ES-I3 (cell line): Measurements from ENCODE around the gene RSPH1.

Source experiments
- H3K36me3 ChIP-seq: 2 replicates; pipeline ENCODE4 v1.6.1; 2013; ENCODE audit warnings: mild to moderate bottlenecking, low read length, control low read depth, moderate library complexity; ENCODE audit not compliant: insufficient read depth
- H3K4me1 ChIP-seq: 2 replicates; pipeline ENCODE4 v1.6.1; 2013; ENCODE audit warnings: mild to moderate bottlenecking, control low read depth, low read length; ENCODE audit not compliant: insufficient read depth
- H3K9ac ChIP-seq: 2 replicates; pipeline ENCODE4 v1.6.1; 2013; ENCODE audit warnings: low read depth, mild to moderate bottlenecking, low read length, moderate library complexity
- H3K9me3 ChIP-seq: 2 replicates; pipeline ENCODE4 v1.6.1; 2013; ENCODE audit warnings: mild to moderate bottlenecking, low read length, moderate library complexity; ENCODE audit not compliant: control insufficient read depth, insufficient read depth

The RSPH1 gene

DNA sequence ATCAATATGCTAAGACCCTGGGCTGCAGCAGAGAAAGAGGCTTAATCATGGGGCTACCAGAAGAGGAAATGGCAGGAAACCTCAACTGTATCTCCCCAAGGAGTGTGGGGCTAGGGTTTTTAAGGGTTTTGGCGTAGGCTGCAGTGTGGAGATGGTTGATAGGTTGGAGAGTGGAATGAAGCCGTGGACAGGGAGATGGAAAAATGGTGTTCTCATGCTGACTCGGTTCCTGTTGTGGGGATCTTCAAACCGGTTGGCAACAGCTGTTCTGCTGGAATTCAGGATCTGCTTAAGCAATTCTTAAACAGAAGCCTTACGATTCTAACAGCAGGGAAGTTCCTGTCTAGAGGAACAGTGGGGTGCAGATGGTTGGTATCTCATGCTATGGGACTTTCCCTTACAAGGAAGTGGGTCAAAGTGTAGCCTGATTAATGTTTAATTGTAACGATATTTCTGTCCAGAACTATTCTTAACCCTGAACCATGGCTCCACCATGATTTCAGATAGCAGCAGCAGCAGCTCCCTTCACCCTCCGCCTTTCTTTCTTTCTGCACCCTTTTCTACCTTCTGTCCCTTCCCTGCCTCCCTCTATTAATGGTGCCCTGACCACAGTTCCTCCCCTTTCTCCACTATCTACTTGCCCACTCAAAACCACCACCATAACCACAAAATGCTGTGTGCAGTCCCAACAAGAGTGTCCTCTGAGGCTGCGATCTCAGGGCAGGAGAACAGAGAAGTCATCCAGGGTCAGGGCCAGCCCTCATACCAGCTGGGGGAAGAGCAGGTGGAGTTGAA, 30.8 kb downstream of the RSPH1 start:
- no peaks in the 10 kb centered on the region for H3K36me3 ChIP-seq
- no peaks in the 10 kb centered on the region; the same call in 1 of the 2 replicates for H3K9me3 ChIP-seq
- peaks cover 35% of the 10 kb centered on the region for H3K4me1 ChIP-seq
- no peak overlapping the region for H3K9ac ChIP-seq

DNA sequence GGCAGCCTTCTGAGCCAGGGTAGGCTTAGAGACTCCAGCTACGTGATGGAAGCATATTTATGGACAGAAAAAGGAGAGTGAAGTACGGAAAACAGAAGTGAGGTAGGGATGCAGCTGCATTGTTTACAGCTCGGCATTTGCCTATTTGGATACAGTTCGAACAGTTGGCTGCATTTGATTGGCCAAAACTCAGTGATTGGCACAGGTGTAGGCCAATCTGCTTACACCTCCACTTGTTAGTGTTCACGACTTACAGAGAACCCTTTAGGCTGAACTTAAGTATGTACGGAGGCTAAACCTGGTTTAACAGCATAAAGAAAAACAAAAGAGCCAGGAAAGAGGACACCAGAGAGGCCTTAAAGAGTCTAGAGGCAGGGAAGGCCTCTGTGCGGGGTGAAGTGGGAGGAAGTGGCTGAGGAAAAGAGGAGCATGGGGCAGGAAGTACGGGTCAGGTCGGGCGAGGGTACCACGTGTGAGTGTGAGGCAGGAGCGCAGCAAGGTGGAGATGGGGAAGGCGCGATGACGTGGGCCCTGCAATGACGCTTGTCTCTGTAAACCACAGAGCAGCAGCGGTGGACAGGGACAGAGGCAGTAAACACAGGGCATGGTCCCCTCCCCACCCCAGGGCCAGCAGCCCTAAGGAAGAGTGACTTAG, 32.0 kb downstream of the RSPH1 start:
- Histone ChIP-seq H3K9me3 (peaks cover 3% of the 10 kb centered on the region; the same call in 1 of the 2 replicates), H3K36me3 (no peaks in the 10 kb centered on the region), H3K9ac (no peak overlapping the region), H3K4me1 (peaks cover 35% of the 10 kb centered on the region)

- Histone ChIP-seq H3K36me3 (no peaks in the 10 kb centered on the region), H3K4me1 (peaks cover 18% of the 10 kb centered on the region), H3K9me3 (peaks cover 4% of the 10 kb centered on the region; the same call in 1 of the 2 replicates), H3K9ac (no peak overlapping the region)
Measured at GRCh38 chr21:42461881-42462877, 33.8 kb downstream of the RSPH1 start.

- Histone ChIP-seq H3K9me3 (peaks cover 4% of the 10 kb centered on the region; the same call in 1 of the 2 replicates), H3K36me3 (no peaks in the 10 kb centered on the region), H3K4me1 (peaks cover 16% of the 10 kb centered on the region), H3K9ac (no peak overlapping the region)
Measured at GRCh38 chr21:42461185-42461520, 34.9 kb downstream of the RSPH1 start.

DNA sequence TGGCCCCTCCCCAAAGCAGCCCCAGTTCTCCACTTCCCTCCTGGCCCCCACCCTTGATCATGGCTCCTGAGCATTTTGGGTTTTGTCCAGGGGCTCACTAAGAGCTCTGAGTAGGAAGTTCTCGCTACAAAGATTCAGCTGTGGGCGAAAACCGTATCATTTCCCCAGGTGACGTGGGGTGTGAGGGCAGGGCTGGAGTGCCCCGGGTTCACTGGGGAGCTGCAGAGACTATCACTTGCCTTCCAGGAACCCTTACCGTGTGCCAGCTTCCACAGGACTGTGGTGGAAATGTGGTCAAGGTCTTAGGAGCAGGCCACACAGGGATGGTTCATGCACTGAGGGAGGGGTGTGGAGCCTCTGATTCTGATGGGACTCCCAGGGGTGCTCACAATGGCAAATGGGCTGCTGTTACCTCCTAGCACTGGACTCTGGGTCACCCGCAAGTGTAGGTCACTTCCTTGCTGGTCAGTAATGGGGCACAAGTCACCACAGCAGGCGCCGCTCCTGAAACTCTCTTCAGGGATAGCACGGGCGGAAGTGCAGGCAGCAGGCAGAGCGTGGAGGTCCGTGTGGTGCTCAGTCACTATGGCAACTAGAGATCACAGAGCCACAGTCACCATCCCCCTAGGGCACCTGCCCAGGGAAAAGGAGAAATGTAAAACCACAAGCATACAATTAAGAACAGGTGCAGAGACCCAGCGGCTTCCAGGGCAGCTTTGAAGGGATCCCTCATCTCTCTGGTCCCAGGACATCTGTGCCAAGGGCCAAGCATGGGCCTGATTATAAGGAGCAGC, 35.4 kb downstream of the RSPH1 start:
- H3K9ac ChIP-seq: no peak overlapping the region

DNA sequence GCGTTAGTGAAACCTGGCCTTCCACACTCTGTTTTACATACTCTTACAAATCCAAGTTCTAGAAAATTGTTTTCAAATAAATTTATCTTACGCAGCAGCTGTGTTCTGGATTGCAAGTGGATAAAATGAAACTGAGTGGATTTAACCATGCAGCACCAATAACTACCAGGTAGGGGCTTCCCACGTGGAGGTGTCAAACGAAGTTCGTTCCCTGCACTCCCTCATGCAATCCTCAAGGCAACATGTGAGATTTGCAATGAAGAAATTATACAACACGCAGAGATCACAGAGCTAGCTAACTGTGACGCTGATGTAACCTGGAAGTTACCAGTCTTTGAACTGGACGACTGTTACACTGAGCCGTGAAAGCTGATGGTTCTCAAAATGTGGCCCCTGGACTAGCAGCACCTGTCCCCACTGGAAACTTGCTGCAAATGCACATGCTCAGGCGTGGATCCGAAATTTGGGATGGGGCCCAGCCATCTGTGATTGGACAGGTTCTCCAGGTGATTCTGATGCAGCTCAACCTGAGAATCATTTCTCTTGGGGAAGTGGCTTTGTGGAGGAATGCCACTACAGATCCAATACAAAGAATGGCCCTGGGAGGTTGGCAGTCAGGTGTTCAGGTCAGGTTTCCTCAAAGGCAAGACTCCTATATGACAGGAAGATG, 36.3 kb downstream of the RSPH1 start:
- Histone ChIP-seq H3K36me3 (no peaks in the 10 kb centered on the region), H3K9me3 (peaks cover 4% of the 10 kb centered on the region; the same call in 1 of the 2 replicates), H3K9ac (no peak overlapping the region), H3K4me1 (peaks cover 9% of the 10 kb centered on the region)

More for the DNA sequence above, 35.4 kb downstream of the RSPH1 start:
- peaks cover 16% of the 10 kb centered on the region for H3K4me1 ChIP-seq
- H3K36me3 ChIP-seq: no peaks in the 10 kb centered on the region
- H3K9me3 ChIP-seq: peaks cover 4% of the 10 kb centered on the region; the same call in 1 of the 2 replicates

DNA sequence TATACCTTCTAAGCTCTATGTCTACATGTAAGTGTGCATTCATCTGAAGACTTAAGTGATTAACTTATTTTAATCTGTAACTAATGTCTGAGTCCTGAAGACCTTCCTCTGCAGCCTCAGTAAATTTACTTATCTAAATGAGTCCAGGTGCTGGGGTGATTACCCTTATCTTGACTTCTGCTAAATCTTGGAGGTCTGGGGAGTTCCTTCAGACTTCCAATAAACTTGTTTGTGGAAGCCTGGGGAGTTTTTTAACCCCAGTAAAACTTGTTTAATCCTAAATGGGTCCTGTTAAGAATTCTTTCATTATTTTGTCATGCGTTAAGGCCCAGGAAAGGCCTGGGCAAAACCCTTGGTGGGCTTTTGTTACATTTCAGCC, 37.0 kb downstream of the RSPH1 start:
- H3K9me3 ChIP-seq: peaks cover 4% of the 10 kb centered on the region; the same call in 1 of the 2 replicates
- H3K4me1 ChIP-seq: peaks cover 9% of the 10 kb centered on the region
- H3K36me3 ChIP-seq: no peaks in the 10 kb centered on the region
- no peak overlapping the region for H3K9ac ChIP-seq

- Histone ChIP-seq H3K4me1 (no peaks in the 10 kb centered on the region), H3K36me3 (no peaks in the 10 kb centered on the region), H3K9me3 (peaks cover 4% of the 10 kb centered on the region; the same call in 1 of the 2 replicates), H3K9ac (no peak overlapping the region)
Measured at GRCh38 chr21:42456457-42456856, 39.6 kb downstream of the RSPH1 start.

DNA sequence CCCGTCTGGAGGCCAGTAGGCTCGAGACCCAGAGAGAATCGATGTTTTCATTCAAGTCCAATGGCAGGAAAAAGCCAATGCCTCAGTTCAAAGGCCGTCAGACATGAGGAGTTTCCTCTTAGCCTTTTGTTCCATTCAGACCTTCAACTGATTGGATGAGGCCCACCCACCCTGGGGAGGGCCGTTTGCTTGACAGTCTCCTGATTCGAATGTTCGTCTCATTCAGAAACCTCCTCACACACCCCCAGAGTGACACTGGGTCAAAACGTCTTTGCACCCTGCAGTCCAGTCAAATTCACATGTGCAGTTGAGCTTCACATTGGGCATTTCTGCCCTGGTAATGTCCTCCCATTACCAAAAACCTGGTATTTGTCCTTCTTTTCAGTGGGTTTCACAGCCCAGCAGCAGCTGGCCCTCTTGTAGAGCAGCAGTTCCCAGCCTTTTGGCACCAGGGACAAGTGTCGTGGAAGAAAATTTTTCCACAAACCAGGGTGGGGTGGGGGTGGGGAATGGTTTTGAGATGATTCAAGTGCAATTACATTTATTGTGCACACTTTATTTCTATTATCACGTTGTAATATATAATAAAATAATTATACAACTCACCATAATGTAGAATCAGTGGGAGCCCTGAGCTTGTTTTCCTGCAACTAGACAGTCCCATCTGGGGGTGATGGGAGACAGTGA, 40.1 kb downstream of the RSPH1 start:
- Histone ChIP-seq H3K9ac (no peak overlapping the region), H3K9me3 (peaks cover 4% of the 10 kb centered on the region; the same call in 1 of the 2 replicates), H3K36me3 (no peaks in the 10 kb centered on the region), H3K4me1 (no peaks in the 10 kb centered on the region)

DNA sequence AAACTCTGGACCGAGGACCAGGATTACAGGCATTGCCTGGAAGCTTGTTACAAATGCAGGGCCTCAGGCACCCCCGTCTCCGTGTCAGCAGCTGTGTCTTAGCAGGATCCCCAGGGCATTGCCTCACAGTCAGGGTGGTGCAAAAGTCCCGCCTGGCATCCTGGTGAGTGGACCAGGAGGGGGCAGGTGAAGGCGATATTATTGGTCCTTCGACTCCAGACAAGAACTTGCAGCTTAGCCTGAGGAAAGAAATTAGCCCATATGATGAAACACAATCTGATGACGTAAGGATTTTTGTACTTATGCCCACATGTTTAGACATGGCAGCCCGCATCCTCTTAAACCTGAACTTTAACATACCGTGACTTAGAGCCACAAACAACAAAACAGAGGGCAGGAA, 40.8 kb downstream of the RSPH1 start:
- Histone ChIP-seq H3K36me3 (no peaks in the 10 kb centered on the region), H3K9me3 (0 out of 2 replicates have a peak, but pooled peaks cover 4% of the 10 kb centered on the region), H3K9ac (no peak overlapping the region), H3K4me1 (peaks cover 4% of the 10 kb centered on the region; the same call in 1 of the 2 replicates)

DNA sequence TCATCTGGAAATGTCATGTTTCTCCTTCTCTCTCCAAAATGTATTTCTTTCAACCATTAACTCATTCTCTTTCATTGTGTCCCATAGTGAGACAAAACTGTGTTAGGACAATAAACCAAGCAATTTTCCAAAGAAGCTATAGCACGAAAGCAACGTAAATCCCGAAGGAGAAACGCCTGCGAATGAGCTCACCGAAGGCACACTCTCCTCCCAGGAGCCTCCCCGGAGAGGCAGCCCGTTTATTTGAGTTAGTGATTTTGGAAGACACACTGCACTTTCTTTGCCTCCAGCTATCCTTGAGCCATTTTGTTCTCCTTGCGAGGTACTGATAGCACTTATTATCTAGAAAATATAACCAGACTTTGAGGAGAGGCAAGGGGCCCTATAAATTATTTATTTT, 41.2 kb downstream of the RSPH1 start:
- Histone ChIP-seq H3K9ac (no peak overlapping the region), H3K36me3 (no peaks in the 10 kb centered on the region), H3K9me3 (0 out of 2 replicates have a peak, but pooled peaks cover 4% of the 10 kb centered on the region), H3K4me1 (peaks cover 4% of the 10 kb centered on the region; the same call in 1 of the 2 replicates)

DNA sequence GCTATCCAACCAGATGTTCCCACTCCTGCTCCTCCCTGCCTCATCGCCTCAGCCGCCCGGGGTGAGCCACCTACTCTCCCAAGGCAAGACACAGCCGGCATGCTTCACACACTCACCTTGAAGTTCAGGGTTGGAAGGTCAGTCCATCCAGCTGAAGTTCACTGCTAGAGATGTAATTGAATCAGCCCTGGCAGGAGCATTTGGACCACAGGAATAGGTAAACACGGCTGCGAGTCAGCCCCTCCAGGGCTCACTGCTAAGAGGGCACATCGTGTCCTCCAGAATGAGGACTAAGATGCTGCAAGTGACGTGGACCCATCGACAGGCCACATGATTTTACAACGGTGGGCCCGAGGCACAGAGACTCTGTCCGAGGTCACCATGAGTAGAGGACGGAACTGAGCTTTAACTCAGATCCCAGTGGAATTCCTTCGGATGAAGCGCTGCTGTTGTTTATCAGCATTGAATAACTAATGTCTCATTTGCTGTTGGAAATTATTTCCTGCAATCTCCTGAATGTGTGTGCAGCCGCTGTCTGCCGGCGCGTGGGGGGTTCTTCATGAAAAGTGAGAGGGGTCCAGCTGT, 41.9 kb downstream of the RSPH1 start:
- Histone ChIP-seq H3K4me1 (peaks cover 8% of the 10 kb centered on the region; the same call in 1 of the 2 replicates), H3K36me3 (no peaks in the 10 kb centered on the region), H3K9me3 (0 out of 2 replicates have a peak, but pooled peaks cover 2% of the 10 kb centered on the region), H3K9ac (no peak overlapping the region)
